NB4 (cell line): ENCODE data around the gene RGS21.

Experiments used
- MAX ChIP-seq: IDR thresholded peaks from 2 replicates; pipeline ENCODE4 v1.6.1; 2011; ENCODE audit warnings: low read depth, low read length
- POLR2A ChIP-seq: IDR thresholded peaks from 2 replicates; pipeline ENCODE4 v1.6.1; 2011; ENCODE audit warnings: mild to moderate bottlenecking; ENCODE audit not compliant: insufficient read length; ENCODE audit errors: extremely low read depth

- TF ChIP-seq MAX = no peak
- no peak for TF ChIP-seq POLR2A
Observed at GRCh38 chr1:192350356-192350755, 33.6 kb downstream of the RGS21 start.
